Vagina (tissue), 2 donors: Measurements from ENCODE around the gene SMC1B. TPM values are rescaled to one million over a fixed set of nuclear protein-coding genes. Genes with fewer than 3 reads are reported as not detected.
A peak's percentile ranks its signal among the peaks of the same experiment; 100 is the strongest.

Source experiments
- DNase-seq, 2 donors: peaks; one replicate each; pipeline ENCODE4 v3.0.0-alpha.2; 2017; ENCODE audit errors: extremely low spot score in 2 of 2
- H3K27ac ChIP-seq: fragments of 200-600 bp; sonication (generic); one replicate; pipeline ENCODE4 v1.5.1; 2019
- H3K27me3 ChIP-seq: fragments of 200-600 bp; sonication (generic); one replicate; pipeline ENCODE4 v1.5.1; 2019
- H3K36me3 ChIP-seq, 2 donors: fragments of 200-600 bp; sonication (generic); one replicate each; pipeline ENCODE4 v1.5.1; 2017 to 2019
- H3K4me1 ChIP-seq: fragments of 200-600 bp; sonication (generic); one replicate; pipeline ENCODE4 v1.5.1; 2019
- H3K4me3 ChIP-seq, 2 donors: fragments of 200-600 bp; sonication (generic); 1 replicate in 1 of 2; 2 replicates in 1 of 2; pipeline ENCODE4 v1.5.1; 2016 to 2019
- H3K9me3 ChIP-seq: fragments of 200-600 bp; sonication (generic); one replicate; pipeline ENCODE4 v1.5.1; 2019
- POLR2A ChIP-seq, 2 donors: fragments of 450-650 bp; IDR thresholded peaks; one replicate each; pipeline ENCODE4 v1.6.1; 2017; ENCODE audit warnings: antibody characterized with exemption in 2 of 2, mild to moderate bottlenecking in 2 of 2, moderate library complexity in 2 of 2
- POLR2AphosphoS5 ChIP-seq, 2 donors: sonication (generic); formaldehyde crosslinking; IDR thresholded peaks; one replicate each; pipeline ENCODE4 v1.9.0; 2017; ENCODE audit warnings: antibody characterized with exemption in 2 of 2, mild to moderate bottlenecking in 2 of 2, low read depth in 1 of 2; ENCODE audit not compliant: insufficient read depth in 1 of 2
- intact Hi-C: fragments of 100-400 bp; cut with DNase I; formaldehyde crosslinking; loops from one replicate; pipeline ENCODE4 v1.15.1; 2023
- total RNA-seq: library from RNA; depleted of rRNA; stranded (reverse); fragments of >200 nt; gene quantifications from one replicate; pipeline ENCODE4 v1.2.3, GENCODE V29; 2016
- TF ChIP-seq, protein P1 (sequence below), 3 experiments: fragments of 450-650 bp in 2 of 3; fragments of 200-600 bp in 1 of 3; sonication (generic) in 1 of 3; IDR thresholded peaks; one replicate each; pipeline ENCODE4 v1.5.1; 2017 to 2019; ENCODE audit warnings: antibody characterized with exemption in 3 of 3, mild to moderate bottlenecking in 2 of 3, moderate library complexity in 2 of 3

SMC1B gene
- total RNA-seq, 1 donor from 2014 or later = not detected

DNA sequence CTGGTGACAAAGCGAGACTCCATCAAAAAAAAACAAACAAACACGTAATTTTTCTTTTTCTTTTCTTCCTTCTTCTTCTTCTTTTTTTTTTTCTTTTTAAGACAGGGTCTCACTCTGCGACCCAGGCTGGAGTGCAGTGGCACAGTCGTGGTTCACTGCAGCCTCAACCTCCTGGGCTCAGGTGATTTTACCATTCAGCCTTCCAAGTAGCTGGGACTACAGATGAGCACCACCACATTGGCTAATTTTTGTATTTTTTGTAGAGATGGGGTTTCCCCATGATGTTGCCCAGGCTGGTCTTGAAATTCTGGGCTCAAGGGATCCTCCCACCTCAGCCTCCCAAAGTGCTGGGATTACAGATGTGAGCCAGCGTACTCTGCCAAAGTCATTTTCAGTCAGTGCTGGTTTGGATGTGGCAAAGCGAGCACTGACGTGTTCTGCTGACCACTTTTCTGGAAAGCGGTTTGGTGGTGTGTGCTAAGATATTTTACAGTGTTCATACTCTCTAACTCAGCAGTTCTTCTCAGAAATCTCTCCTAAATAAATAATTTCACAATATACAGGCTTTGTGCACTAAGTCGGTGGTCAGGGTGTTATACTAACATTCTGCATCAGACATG is 92.9 kb downstream of the SMC1B start:
- intact Hi-C loops = no loop called here
- peaks cover 38% of the 10 kb centered on the region for H3K4me1 ChIP-seq
- H3K27ac ChIP-seq = peak overlapping the region; percentile 87

DNA sequence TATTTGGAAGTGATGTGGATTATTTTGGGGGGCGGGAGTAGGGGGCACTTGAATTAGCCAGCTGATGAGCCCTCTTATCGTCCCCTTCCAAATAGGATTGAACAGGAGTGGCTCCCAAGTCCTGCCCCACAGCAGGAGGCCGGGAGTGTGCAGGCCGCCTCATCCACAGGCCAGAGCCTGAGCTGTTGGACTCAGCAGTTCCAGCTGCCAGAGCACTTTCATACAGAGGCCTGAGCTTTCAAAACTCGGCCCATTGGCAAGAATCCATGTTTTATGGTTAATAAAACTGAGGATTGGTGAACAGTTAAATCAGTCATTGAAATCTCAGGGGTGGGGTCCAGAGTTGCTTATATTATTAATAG is 94.1 kb downstream of the SMC1B start:
- Histone ChIP-seq H3K36me3 (peaks cover 0 to 19% of the 10 kb centered on the region in 2 donors), H3K4me1 (peaks cover 38% of the 10 kb centered on the region), H3K27me3 (no peaks in the 10 kb centered on the region), H3K27ac (peak overlapping the region; percentile 87), H3K4me3 (no peak overlapping the region), H3K9me3 (no peaks in the 10 kb centered on the region)
- intact Hi-C loops = loop anchor here (10.0 kb wide), 1 partner anchor 225 kb away; no protein-coding TSS in a partner anchor
- TF ChIP-seq POLR2A (IDR thresholded peaks at IDR 0.05) = no peak
- no peak for TF ChIP-seq POLR2AphosphoS5 (IDR thresholded peaks at IDR 0.05; ENCODE audit: insufficient read depth in 1 of 2, low read depth in 1 of 2)
- TF ChIP-seq, protein P1, sequence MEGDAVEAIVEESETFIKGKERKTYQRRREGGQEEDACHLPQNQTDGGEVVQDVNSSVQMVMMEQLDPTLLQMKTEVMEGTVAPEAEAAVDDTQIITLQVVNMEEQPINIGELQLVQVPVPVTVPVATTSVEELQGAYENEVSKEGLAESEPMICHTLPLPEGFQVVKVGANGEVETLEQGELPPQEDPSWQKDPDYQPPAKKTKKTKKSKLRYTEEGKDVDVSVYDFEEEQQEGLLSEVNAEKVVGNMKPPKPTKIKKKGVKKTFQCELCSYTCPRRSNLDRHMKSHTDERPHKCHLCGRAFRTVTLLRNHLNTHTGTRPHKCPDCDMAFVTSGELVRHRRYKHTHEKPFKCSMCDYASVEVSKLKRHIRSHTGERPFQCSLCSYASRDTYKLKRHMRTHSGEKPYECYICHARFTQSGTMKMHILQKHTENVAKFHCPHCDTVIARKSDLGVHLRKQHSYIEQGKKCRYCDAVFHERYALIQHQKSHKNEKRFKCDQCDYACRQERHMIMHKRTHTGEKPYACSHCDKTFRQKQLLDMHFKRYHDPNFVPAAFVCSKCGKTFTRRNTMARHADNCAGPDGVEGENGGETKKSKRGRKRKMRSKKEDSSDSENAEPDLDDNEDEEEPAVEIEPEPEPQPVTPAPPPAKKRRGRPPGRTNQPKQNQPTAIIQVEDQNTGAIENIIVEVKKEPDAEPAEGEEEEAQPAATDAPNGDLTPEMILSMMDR (IDR thresholded peaks at IDR 0.05) = no peak
- DNase-seq = no peak

More for the DNA sequence above, 92.9 kb downstream of the SMC1B start:
- TF ChIP-seq POLR2AphosphoS5 (IDR thresholded peaks at IDR 0.05; ENCODE audit: insufficient read depth in 1 of 2, low read depth in 1 of 2) = no peak
- H3K9me3 ChIP-seq = no peaks in the 10 kb centered on the region
- H3K27me3 ChIP-seq = no peaks in the 10 kb centered on the region
- peaks cover 0 to 24% of the 10 kb centered on the region in 2 donors for H3K36me3 ChIP-seq
- DNase-seq = no peak
- H3K4me3 ChIP-seq = no peak overlapping the region

DNA sequence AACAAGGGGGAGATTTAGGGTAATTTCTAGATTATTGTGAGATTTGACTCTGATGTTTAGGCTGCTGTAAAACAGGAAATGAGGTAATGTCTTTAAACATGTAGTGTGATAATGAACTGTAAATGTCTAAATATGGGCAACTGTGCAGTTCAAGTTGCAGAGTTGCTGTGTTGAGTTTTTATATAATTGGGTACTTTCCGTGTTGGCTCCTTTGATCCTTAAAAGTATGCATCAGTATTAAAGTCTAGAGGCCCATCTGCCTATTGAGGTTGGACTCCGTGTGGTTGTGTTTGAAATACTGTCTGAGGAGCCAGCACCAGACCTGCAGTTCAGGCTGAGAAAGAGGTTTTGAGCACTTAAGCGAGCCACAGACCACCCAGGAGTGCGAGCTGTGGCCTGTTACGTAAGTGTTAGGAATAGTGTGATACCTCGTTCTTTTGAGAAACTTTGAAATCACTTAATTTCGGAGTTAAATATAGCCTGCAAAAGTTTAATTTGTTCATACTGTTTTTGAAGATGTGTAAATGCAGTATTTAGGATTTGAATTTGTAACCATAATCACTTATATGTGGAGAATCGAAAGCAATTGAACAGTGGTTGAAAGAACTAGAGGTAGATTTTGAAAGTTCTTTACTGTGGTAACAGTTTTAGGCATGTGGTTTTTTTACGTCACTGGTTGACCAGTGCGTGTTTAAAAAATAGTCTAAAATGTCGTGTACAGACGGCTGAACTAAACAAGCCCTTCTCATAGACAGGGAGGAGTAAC is 94.7 kb downstream of the SMC1B start:
- no peak for TF ChIP-seq POLR2AphosphoS5 (IDR thresholded peaks at IDR 0.05; ENCODE audit: insufficient read depth in 1 of 2, low read depth in 1 of 2)
- TF ChIP-seq, protein P1 (IDR thresholded peaks at IDR 0.05) = no peak
- TF ChIP-seq POLR2A (IDR thresholded peaks at IDR 0.05) = no peak
- intact Hi-C loops = loop anchor here (10.0 kb wide), 1 partner anchor 226 kb away; no protein-coding TSS in a partner anchor
- H3K36me3 ChIP-seq = peaks cover 0 to 14% of the 10 kb centered on the region in 2 donors
- peaks cover 38% of the 10 kb centered on the region for H3K4me1 ChIP-seq
- DNase-seq = no peak
- H3K27me3 ChIP-seq = no peaks in the 10 kb centered on the region
- peak overlapping the region; percentile 87 for H3K27ac ChIP-seq
- no peak overlapping the region for H3K4me3 ChIP-seq
- H3K9me3 ChIP-seq = no peaks in the 10 kb centered on the region

DNA sequence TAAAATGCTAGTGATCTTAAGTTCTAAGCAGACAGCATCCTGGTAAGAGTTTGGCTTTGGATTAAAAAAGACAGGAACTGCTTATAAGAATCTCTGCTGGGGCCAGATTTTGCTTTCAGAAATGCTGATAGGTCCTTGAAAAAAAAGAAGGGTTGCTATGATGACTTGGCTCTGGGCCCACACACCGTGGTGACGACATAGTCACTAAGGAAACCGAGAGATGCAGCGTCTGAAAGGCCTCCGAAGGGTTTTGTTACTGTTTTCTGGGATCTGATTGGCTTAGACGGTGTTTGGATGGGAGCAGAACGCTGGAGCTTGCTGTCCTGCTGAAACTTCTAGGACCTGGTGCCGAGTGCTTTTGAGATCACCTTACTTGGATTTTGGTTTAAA is 95.2 kb downstream of the SMC1B start:
- H3K4me3 ChIP-seq = no peak overlapping the region
- intact Hi-C loops = loop anchor here (10.0 kb wide), 1 partner anchor 227 kb away; no protein-coding TSS in a partner anchor
- H3K4me1 ChIP-seq = peaks cover 38% of the 10 kb centered on the region
- peak overlapping the region; percentile 87 for H3K27ac ChIP-seq
- no peaks in the 10 kb centered on the region for H3K9me3 ChIP-seq
- TF ChIP-seq POLR2AphosphoS5 (IDR thresholded peaks at IDR 0.05; ENCODE audit: insufficient read depth in 1 of 2, low read depth in 1 of 2) = no peak
- TF ChIP-seq POLR2A (IDR thresholded peaks at IDR 0.05) = no peak
- TF ChIP-seq, protein P1 (IDR thresholded peaks at IDR 0.05) = no peak
- no peaks in the 10 kb centered on the region for H3K27me3 ChIP-seq
- no peak for DNase-seq
- peaks cover 0 to 8% of the 10 kb centered on the region in 2 donors for H3K36me3 ChIP-seq

DNA sequence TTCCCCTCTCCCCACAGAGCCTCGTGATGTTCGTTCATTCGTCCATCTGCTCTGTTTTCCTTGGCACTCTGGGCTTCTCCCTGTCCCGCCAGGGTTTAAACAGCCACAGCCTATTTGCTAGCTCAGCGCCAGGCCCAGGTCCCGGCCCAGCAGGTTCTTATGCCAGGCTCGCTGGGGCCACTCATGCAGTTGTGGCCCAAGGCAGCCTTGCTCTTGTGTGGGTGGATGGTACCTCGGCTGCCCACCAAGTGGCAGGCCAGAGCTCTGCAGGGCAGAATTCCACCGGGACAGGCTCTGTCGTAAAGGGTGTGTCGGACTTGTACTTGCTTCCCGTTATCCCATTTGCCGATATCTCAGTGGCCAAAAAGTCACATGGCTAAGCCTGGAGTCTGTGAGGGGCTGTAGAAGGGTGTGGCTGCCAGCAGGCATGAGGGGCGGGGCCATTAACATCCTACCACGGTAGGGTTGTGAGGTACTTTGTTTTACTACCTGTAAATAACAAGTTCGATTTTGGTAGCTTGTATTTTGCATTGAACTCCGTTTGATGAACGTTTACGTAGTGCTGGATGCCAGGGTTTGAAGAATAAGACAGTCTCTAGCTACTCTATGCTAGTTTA is 95.7 kb downstream of the SMC1B start:
- Histone ChIP-seq H3K4me1 (peaks cover 38% of the 10 kb centered on the region), H3K27ac (peak overlapping the region; percentile 87), H3K4me3 (no peak overlapping the region), H3K36me3 (peaks cover 0 to 4% of the 10 kb centered on the region in 2 donors), H3K9me3 (no peaks in the 10 kb centered on the region), H3K27me3 (no peaks in the 10 kb centered on the region)
- TF ChIP-seq, protein P1 (IDR thresholded peaks at IDR 0.05) = peak in 2 of 3 experiments; percentile 30 to 35
- TF ChIP-seq POLR2A (IDR thresholded peaks at IDR 0.05) (no peak), POLR2AphosphoS5 (IDR thresholded peaks at IDR 0.05; ENCODE audit: insufficient read depth in 1 of 2, low read depth in 1 of 2) (no peak)
- no peak for DNase-seq
- intact Hi-C loops = loop anchor here (10.0 kb wide), 1 partner anchor 227 kb away; no protein-coding TSS in a partner anchor
